WERI-Rb-1 (cell line): ENCODE results near the gene C1QTNF6.
"Not testable (repeated sequence)": the region's sequence is repeated elsewhere in the genome, so short reads cannot be mapped to it uniquely, and the experiment has no call there.

Experiments used
- DNase-seq: peaks from one replicate; pipeline ENCODE4 v3.0.0-alpha.2; 2020
- H3K27ac ChIP-seq: fragments of 250-450 bp; sonication (Bioruptor Pico); 2 replicates; pipeline ENCODE4 v1.5.1; 2020; ENCODE audit warnings: mild to moderate bottlenecking, moderate library complexity
- H3K27me3 ChIP-seq: fragments of 250-450 bp; sonication (Bioruptor Pico); 2 replicates; pipeline ENCODE4 v1.5.1; 2021; ENCODE audit warnings: mild to moderate bottlenecking, low read depth, moderate library complexity; ENCODE audit not compliant: insufficient read depth, severe bottlenecking
- H3K36me3 ChIP-seq: fragments of 250-450 bp; sonication (Bioruptor Pico); 2 replicates; pipeline ENCODE4 v1.5.1; 2020; ENCODE audit warnings: mild to moderate bottlenecking, moderate library complexity
- H3K4me3 ChIP-seq: 2 replicates; pipeline ENCODE4 v1.5.1; 2011; ENCODE audit warnings: low read depth, mild to moderate bottlenecking, control low read depth, low read length
- H3K9me3 ChIP-seq: fragments of 250-450 bp; sonication (Bioruptor Pico); 2 replicates; pipeline ENCODE4 v1.5.1; 2021; ENCODE audit warnings: mild to moderate bottlenecking, moderate library complexity; ENCODE audit not compliant: severe bottlenecking
- CTCF ChIP-seq: IDR thresholded peaks from 2 replicates; pipeline ENCODE4 v1.5.1; 2011; ENCODE audit warnings: low read depth, mild to moderate bottlenecking, control low read depth, inconsistent platforms, low read length

The C1QTNF6 gene

GRCh38 chr22:37173709-37174108 lies 14.3 kb downstream of the C1QTNF6 start:
- Histone ChIP-seq H3K27ac (no peak overlapping the region), H3K27me3 (no peaks in the 10 kb centered on the region), H3K9me3 (peaks cover 2% of the 10 kb centered on the region), H3K36me3 (no peaks in the 10 kb centered on the region), H3K4me3 (no peak overlapping the region)
- TF ChIP-seq CTCF = no peak
- DNase-seq = no peak

- no peaks in the 10 kb centered on the region for H3K36me3 ChIP-seq
- no peak for DNase-seq
- TF ChIP-seq CTCF = no peak
Measured at GRCh38 chr22:37172266-37173245, 15.5 kb downstream of the C1QTNF6 start.

GRCh38 chr22:37171662-37172061 lies 16.4 kb downstream of the C1QTNF6 start:
- Histone ChIP-seq H3K36me3 (no peaks in the 10 kb centered on the region), H3K27ac (no peak overlapping the region), H3K27me3 (no peaks in the 10 kb centered on the region), H3K4me3 (no peak overlapping the region), H3K9me3 (peaks cover 2% of the 10 kb centered on the region)
- no peak for DNase-seq
- TF ChIP-seq CTCF = no peak

More at GRCh38 chr22:37172266-37173245, 15.5 kb downstream of the C1QTNF6 start:
- H3K9me3 ChIP-seq = peaks cover 2% of the 10 kb centered on the region
- H3K27me3 ChIP-seq = no peaks in the 10 kb centered on the region
- no peak overlapping the region for H3K4me3 ChIP-seq
- no peak overlapping the region for H3K27ac ChIP-seq

- not testable (repeated sequence) for H3K27ac ChIP-seq, H3K36me3 ChIP-seq, DNase-seq, H3K4me3 ChIP-seq, H3K9me3 ChIP-seq, H3K27me3 ChIP-seq
Measured at GRCh38 chr22:37170689-37171405, 17.2 kb downstream of the C1QTNF6 start.

GRCh38 chr22:37169947-37170688 lies 17.9 kb downstream of the C1QTNF6 start:
- no peak overlapping the region for H3K27ac ChIP-seq
- no peaks in the 10 kb centered on the region for H3K27me3 ChIP-seq
- no peak overlapping the region for H3K4me3 ChIP-seq
- H3K9me3 ChIP-seq = peaks cover 2% of the 10 kb centered on the region
- no peak for DNase-seq
- no peaks in the 10 kb centered on the region for H3K36me3 ChIP-seq
- TF ChIP-seq CTCF = 0 out of 2 replicates have a peak, but pooled peaks have one; percentile 24
